ENCODE measurements around the gene SLC5A6.

DNA sequence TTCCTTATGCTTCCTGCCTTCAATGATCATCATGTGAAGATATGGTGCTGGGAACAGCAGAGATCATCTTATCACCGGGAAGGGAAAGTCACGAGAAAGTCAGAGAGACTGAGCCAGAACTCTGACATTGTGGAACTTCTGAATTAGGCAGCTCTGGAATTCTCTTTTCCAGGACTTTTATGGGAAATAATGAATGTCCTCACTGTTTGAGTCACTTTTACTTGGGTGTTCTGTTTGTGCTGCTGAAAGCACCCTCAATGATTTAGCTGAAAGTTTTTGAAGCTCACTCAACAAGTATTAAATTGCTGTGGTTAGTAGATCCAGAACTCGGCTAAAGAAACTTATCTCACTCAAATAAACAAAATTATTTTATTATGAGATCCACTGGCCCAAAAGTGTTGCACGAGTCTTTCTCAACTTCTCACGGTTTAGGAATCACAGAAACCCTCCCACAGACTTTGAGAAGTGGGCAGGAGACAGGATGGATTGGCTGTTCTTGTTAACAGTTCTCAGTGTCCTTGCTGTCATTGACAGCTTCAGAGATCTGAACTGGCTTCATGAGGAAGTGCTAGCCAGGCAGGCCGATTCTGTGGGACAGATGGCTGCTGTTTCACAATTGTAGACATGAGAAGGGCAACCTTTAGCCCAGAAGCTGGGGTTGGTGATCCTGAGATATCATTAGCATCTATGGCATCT, 26.6 kb downstream of the SLC5A6 start:
- TF ChIP-seq POLR2A (IDR thresholded peaks at IDR 0.05) (no peak), EP300 (IDR thresholded peaks at IDR 0.05) (no peak), POLR2AphosphoS5 (IDR thresholded peaks at IDR 0.05) (peak in 1 of 3 donors; percentile 50)
- TF ChIP-seq, protein P1, sequence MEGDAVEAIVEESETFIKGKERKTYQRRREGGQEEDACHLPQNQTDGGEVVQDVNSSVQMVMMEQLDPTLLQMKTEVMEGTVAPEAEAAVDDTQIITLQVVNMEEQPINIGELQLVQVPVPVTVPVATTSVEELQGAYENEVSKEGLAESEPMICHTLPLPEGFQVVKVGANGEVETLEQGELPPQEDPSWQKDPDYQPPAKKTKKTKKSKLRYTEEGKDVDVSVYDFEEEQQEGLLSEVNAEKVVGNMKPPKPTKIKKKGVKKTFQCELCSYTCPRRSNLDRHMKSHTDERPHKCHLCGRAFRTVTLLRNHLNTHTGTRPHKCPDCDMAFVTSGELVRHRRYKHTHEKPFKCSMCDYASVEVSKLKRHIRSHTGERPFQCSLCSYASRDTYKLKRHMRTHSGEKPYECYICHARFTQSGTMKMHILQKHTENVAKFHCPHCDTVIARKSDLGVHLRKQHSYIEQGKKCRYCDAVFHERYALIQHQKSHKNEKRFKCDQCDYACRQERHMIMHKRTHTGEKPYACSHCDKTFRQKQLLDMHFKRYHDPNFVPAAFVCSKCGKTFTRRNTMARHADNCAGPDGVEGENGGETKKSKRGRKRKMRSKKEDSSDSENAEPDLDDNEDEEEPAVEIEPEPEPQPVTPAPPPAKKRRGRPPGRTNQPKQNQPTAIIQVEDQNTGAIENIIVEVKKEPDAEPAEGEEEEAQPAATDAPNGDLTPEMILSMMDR (IDR thresholded peaks at IDR 0.05), result no peak

Measured in stomach (tissue), 4 donors.